GM12801 (cell line): ENCODE results near the gene RASD1.

Source experiments
- CTCF ChIP-seq: IDR thresholded peaks from one replicate; pipeline ENCODE4 v1.5.1; 2011; ENCODE audit warnings: control low read depth; ENCODE audit not compliant: insufficient read length; ENCODE audit errors: extremely low read depth

Gene RASD1

GRCh38 chr17:17479209-17479608 is 17.0 kb downstream of the RASD1 start:
- TF ChIP-seq CTCF: no peak

- TF ChIP-seq CTCF: no peak
These were observed 19.2 kb downstream of the RASD1 start, which contains the start of gene MED9 for GRCh38 chr17:17476865-17477467. Gene MED9, plus strand, starts transcription at chr17:17477000. Its CDS starts 42 bp downstream, at chr17:17477042.

- no peak for TF ChIP-seq CTCF
These were observed 21.9 kb downstream of the RASD1 start for GRCh38 chr17:17474341-17474740.

GRCh38 chr17:17472333-17472920 is 23.8 kb downstream of the RASD1 start:
- no peak for TF ChIP-seq CTCF

GRCh38 chr17:17469996-17470395 is 26.2 kb downstream of the RASD1 start:
- TF ChIP-seq CTCF: no peak

GRCh38 chr17:17469358-17469757 is 26.8 kb downstream of the RASD1 start:
- no peak for TF ChIP-seq CTCF

GRCh38 chr17:17468217-17469010 is 27.8 kb downstream of the RASD1 start:
- no peak for TF ChIP-seq CTCF
